K562 (cell line): Measurements from ENCODE around the gene STK11. TPM values are rescaled to one million over a fixed set of nuclear protein-coding genes. Genes with fewer than 3 reads are reported as not detected.
A peak's percentile ranks its signal among the peaks of the same experiment; 100 is the strongest.

Experiments used
- FOXP1 ChIP-seq: sonication (generic); formaldehyde crosslinking; IDR thresholded peaks from 2 replicates; pipeline ENCODE4 v1.8.0; 2022; ENCODE audit warnings: mild to moderate bottlenecking, missing genetic modification reagents
- GTF2A2 ChIP-seq: IDR thresholded peaks from 2 replicates; pipeline ENCODE4 v1.6.1; 2016; ENCODE audit warnings: mild to moderate bottlenecking, missing genetic modification characterization, missing compliant biosample characterization
- MITF ChIP-seq: IDR thresholded peaks from 2 replicates; pipeline ENCODE4 v1.6.1; 2014; ENCODE audit warnings: antibody characterized with exemption
- MYC ChIP-seq, 2 experiments: fragments of 250-450 bp in 1 of 2; sonication (Bioruptor Pico) in 1 of 2; IDR thresholded peaks; 2 replicates each; pipeline versions ENCODE4 v1.5.1 to v1.6.1; 2012 to 2021; ENCODE audit warnings: low read depth in 2 of 2, borderline replicate concordance in 1 of 2, improper control_type of control experiment in 1 of 2, low read length in 1 of 2, mild to moderate bottlenecking in 1 of 2, moderate library complexity in 1 of 2
- NFRKB ChIP-seq: fragments of 450-650 bp; IDR thresholded peaks from 2 replicates; pipeline ENCODE4 v1.6.1; 2016; ENCODE audit warnings: low read depth
- RBM14 ChIP-seq: fragments of 200-400 bp; formaldehyde crosslinking; IDR thresholded peaks from 2 replicates; pipeline ENCODE4 v1.6.1; 2018; ENCODE audit warnings: low read depth, mild to moderate bottlenecking, low read length, moderate library complexity, borderline replicate concordance; ENCODE audit not compliant: insufficient read depth
- RBM17 ChIP-seq: fragments of 200-400 bp; formaldehyde crosslinking; IDR thresholded peaks from 2 replicates; pipeline ENCODE4 v1.6.1; 2017; ENCODE audit warnings: low read depth, mild to moderate bottlenecking, low read length, borderline replicate concordance
- SIN3A ChIP-seq, 2 experiments: fragments of 150-350 bp in 1 of 2; IDR thresholded peaks; 2 replicates each; pipeline ENCODE4 v1.6.1; 2011 to 2016; ENCODE audit warnings: borderline replicate concordance in 2 of 2, low read depth in 2 of 2, low read length in 2 of 2, mild to moderate bottlenecking in 2 of 2, moderate library complexity in 2 of 2; ENCODE audit not compliant: control insufficient read depth in 1 of 2
- USF1 ChIP-seq: sonication (generic); formaldehyde crosslinking; IDR thresholded peaks from 2 replicates; pipeline ENCODE4 v1.9.0; 2022; ENCODE audit warnings: mild to moderate bottlenecking, missing genetic modification reagents
- polyA plus RNA-seq, 8 experiments: library from polyadenylated mRNA; depleted of rRNA in 4 of 8; stranded (reverse) in 5 of 8; unstranded in 3 of 8; fragments of >200 nt; fragmentation: Nextera tagmentation in 2 of 8; fragmentation: Illumina TruSeq in 1 of 8; extraction: Ambion mirVana in 2 of 8; extraction: Trizol in 1 of 8; gene quantifications; 2 replicates each; pipeline versions ENCODE4 v1.2.1 to v1.2.3, GENCODE V29; 2011 to 2014; ENCODE audit warnings: inconsistent platforms in 1 of 8, missing spikeins in 1 of 8
- total RNA-seq, 7 experiments: library from RNA; depleted of rRNA in 6 of 7; stranded (reverse); fragments of >200 nt in 6 of 7; fragmentation: Illumina TruSeq in 2 of 7; extraction: Trizol in 2 of 7; gene quantifications; 2 replicates each; pipeline versions ENCODE4 v1.2.1 to v1.2.3, GENCODE V29; 2011 to 2021; ENCODE audit warnings: low replicate concordance in 1 of 7
- TF ChIP-seq, protein P1 (sequence below): fragments of 200-400 bp; formaldehyde crosslinking; IDR thresholded peaks from 2 replicates; pipeline ENCODE4 v1.6.1; 2017; ENCODE audit warnings: mild to moderate bottlenecking, low read depth, low read length, moderate library complexity
- TF ChIP-seq, protein P2 (sequence below), 2 experiments: IDR thresholded peaks; 2 replicates each; pipeline ENCODE4 v1.6.1; 2012; ENCODE audit warnings: improper control_type of control experiment in 2 of 2, low read depth in 2 of 2, low read length in 2 of 2, borderline replicate concordance in 1 of 2
- TF ChIP-seq, protein P3 (sequence below): sonication (generic); formaldehyde crosslinking; IDR thresholded peaks from 2 replicates; pipeline ENCODE4 v1.8.1; 2023; ENCODE audit warnings: missing genetic modification reagents, mild to moderate bottlenecking, borderline replicate concordance

The STK11 gene
- total and polyA plus RNA-seq, 9 of the 15 experiments (the other 6 are each of a cell fraction or from before 2014, with no cell fraction given), result 0.15 to 96.5 (median 31.7) TPM

DNA sequence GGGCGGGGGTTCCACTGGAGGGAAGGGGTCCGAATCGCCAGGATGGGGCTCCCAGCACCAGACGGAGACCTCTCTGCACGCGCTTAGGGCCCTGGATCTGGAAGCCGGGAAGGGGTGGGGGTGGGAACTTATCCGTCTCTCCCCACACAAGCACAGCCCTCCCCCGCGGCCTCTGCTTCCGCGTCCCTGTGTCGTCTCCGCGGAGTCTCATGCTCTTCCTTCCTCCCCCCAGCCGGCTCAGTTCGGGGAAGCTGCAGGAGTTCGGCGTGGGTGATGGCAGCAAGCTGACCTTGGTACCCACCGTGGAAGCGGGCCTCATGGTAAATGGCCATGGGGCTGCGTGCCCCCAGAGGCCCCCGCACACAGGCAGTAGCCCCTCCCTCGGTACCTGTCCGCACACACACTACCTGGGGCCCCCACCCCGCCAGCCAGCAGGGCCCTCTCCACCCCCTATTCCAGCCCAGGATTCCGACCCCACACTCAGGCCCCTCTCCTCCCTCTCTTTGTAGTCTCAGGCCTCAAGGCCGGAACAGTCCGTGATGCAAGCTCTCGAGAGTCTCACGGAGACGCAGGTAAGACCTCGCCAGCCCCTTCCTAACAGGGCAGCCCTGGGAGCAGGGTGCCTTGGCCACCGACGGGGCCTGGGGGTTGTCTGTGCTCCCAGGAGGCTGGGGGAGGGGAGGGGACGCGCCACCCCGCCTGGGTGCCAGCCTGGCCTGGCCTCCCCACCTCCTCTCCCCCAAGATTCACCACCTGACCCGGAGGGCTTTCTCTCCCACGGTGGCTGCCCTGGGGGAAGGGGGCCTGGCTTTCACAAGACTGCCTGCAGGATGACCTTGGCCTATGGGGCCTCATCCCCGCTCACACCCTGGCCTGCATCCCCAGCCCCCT is 46.0 kb downstream of the STK11 start (continued):
- TF ChIP-seq, protein P1, sequence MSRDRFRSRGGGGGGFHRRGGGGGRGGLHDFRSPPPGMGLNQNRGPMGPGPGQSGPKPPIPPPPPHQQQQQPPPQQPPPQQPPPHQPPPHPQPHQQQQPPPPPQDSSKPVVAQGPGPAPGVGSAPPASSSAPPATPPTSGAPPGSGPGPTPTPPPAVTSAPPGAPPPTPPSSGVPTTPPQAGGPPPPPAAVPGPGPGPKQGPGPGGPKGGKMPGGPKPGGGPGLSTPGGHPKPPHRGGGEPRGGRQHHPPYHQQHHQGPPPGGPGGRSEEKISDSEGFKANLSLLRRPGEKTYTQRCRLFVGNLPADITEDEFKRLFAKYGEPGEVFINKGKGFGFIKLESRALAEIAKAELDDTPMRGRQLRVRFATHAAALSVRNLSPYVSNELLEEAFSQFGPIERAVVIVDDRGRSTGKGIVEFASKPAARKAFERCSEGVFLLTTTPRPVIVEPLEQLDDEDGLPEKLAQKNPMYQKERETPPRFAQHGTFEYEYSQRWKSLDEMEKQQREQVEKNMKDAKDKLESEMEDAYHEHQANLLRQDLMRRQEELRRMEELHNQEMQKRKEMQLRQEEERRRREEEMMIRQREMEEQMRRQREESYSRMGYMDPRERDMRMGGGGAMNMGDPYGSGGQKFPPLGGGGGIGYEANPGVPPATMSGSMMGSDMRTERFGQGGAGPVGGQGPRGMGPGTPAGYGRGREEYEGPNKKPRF, result no peak
- peak; percentile 59; the same call in 1 of the 2 replicates for TF ChIP-seq MYC (IDR thresholded peaks at IDR 0.05; ENCODE audit: low read depth, low read length)
- TF ChIP-seq MYC (CRISPR knock-in tag; IDR thresholded peaks at IDR 0.05; ENCODE audit: borderline replicate concordance, low read depth), result 0 out of 2 replicates have a peak, but pooled peaks have one; percentile 38
- TF ChIP-seq SIN3A (IDR thresholded peaks at IDR 0.05; ENCODE audit: borderline replicate concordance in 2 of 2, control insufficient read depth in 1 of 2, low read depth in 2 of 2, low read length in 2 of 2), result peak; percentile 5 to 93; a peak in 1 of 4 replicates
- TF ChIP-seq, protein P2, sequence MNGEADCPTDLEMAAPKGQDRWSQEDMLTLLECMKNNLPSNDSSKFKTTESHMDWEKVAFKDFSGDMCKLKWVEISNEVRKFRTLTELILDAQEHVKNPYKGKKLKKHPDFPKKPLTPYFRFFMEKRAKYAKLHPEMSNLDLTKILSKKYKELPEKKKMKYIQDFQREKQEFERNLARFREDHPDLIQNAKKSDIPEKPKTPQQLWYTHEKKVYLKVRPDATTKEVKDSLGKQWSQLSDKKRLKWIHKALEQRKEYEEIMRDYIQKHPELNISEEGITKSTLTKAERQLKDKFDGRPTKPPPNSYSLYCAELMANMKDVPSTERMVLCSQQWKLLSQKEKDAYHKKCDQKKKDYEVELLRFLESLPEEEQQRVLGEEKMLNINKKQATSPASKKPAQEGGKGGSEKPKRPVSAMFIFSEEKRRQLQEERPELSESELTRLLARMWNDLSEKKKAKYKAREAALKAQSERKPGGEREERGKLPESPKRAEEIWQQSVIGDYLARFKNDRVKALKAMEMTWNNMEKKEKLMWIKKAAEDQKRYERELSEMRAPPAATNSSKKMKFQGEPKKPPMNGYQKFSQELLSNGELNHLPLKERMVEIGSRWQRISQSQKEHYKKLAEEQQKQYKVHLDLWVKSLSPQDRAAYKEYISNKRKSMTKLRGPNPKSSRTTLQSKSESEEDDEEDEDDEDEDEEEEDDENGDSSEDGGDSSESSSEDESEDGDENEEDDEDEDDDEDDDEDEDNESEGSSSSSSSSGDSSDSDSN (IDR thresholded peaks at IDR 0.05; ENCODE audit: borderline replicate concordance in 1 of 2, low read depth in 2 of 2, low read length in 2 of 2), result peak in 1 of 2 experiments; percentile 91; a peak in 2 of 4 replicates
- TF ChIP-seq GTF2A2 (tag), result no peak
- no peak for TF ChIP-seq FOXP1 (CRISPR knock-in tag)
- peak; percentile 36; the same call in 1 of the 2 replicates for TF ChIP-seq NFRKB
- TF ChIP-seq RBM14, result no peak
- TF ChIP-seq USF1 (CRISPR knock-in tag), result no peak
- no peak for TF ChIP-seq RBM17
- TF ChIP-seq MITF, result no peak
- TF ChIP-seq, protein P3, sequence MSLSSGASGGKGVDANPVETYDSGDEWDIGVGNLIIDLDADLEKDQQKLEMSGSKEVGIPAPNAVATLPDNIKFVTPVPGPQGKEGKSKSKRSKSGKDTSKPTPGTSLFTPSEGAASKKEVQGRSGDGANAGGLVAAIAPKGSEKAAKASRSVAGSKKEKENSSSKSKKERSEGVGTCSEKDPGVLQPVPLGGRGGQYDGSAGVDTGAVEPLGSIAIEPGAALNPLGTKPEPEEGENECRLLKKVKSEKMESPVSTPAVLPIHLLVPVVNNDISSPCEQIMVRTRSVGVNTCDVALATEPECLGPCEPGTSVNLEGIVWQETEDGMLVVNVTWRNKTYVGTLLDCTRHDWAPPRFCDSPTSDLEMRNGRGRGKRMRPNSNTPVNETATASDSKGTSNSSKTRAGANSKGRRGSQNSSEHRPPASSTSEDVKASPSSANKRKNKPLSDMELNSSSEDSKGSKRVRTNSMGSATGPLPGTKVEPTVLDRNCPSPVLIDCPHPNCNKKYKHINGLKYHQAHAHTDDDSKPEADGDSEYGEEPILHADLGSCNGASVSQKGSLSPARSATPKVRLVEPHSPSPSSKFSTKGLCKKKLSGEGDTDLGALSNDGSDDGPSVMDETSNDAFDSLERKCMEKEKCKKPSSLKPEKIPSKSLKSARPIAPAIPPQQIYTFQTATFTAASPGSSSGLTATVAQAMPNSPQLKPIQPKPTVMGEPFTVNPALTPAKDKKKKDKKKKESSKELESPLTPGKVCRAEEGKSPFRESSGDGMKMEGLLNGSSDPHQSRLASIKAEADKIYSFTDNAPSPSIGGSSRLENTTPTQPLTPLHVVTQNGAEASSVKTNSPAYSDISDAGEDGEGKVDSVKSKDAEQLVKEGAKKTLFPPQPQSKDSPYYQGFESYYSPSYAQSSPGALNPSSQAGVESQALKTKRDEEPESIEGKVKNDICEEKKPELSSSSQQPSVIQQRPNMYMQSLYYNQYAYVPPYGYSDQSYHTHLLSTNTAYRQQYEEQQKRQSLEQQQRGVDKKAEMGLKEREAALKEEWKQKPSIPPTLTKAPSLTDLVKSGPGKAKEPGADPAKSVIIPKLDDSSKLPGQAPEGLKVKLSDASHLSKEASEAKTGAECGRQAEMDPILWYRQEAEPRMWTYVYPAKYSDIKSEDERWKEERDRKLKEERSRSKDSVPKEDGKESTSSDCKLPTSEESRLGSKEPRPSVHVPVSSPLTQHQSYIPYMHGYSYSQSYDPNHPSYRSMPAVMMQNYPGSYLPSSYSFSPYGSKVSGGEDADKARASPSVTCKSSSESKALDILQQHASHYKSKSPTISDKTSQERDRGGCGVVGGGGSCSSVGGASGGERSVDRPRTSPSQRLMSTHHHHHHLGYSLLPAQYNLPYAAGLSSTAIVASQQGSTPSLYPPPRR, result no peak
